Measurements from ENCODE around the gene VSTM2L.
"Not testable (repeated sequence)": the region's sequence is repeated elsewhere in the genome, so short reads cannot be mapped to it uniquely, and the experiment has no call there.

The VSTM2L gene

DNA sequence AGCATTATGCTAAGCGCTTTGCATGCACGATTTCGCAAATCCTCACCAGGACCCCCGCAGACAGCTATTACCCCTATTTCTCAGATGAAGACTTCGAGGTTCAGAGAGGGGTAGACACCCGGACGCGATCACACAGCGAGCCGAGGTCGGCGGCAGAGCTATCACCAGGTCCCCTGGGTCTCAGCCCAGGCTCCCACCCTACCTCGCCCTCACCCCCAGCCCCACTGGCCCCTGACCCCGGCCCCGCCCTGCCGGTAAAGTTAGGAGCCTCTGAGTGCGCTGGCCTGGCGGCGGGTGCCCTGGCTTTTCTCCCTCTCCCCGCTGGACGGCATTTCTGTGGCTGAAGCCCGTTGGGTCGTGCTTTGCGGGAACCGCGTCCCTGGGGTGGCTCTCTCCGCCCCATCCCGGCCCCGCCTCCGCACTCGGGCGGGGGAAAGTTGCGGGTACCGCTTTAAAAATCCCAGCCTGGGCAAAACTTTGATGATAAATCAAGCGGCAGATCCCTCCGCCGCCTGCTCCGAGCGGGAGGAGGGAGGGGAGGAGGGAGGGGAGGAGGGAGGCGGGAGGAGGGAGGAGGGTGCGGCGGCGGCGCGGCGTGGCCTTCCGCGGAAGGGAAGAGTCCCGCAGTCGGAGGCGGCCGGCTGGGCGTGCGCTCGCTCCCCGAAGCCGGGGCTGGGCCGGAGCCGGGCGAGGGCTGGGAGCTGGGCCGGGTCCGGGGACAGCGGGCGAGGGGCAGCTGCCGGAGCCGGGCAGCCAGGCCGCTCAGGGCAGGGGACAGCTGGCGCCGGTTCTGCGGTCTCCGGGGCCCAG lies at the start of gene VSTM2L:
Gene VSTM2L, plus strand, starts transcription at position 624 of the 810 bp plus-strand sequence. CDS start 224 bp downstream, outside the sequence.
- no peak for TF ChIP-seq JUND (IDR thresholded peaks at IDR 0.05; ENCODE audit: low read depth)
- in situ Hi-C loops (cut with HindIII; ENCODE audit: low pct_unique_long_range_greater_than_20kb, low sequenced_read_pairs) = no loop called here
- DNase-seq (ENCODE audit: low read depth in 1 of 2, low spot score in 1 of 2) = peak; percentile 61 to 67

DNA sequence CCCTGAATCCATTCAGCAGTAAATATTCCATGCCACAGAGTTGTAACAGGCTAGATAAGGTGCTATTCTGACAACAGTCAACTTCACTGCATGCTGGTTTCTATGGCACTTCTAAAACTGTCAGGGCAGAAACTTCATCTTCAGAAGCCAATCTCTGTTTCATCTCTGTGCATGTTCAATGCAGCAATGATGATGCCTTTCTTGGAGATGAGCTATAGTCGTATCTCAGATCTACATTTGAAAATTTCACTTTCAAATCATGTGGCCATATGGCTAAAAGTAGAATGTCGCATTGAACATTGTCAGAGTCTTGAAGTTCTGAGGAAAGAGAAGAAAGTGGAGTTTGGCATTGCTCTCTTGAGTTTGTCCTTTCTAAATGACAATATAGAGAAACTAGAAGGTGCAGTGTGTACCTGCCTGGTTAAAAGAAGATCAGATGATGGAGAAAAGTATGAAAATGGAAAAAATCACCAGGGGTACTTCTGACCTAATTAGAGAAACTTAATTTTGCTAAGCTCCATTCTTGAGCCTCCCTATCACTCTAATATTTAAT lies 49.0 kb upstream of the VSTM2L start:
- in situ Hi-C loops (cut with HindIII; ENCODE audit: low pct_unique_long_range_greater_than_20kb, low sequenced_read_pairs) = no loop called here
- no peak for DNase-seq (ENCODE audit: low read depth in 1 of 2, low spot score in 1 of 2)
- no peak for TF ChIP-seq JUND (IDR thresholded peaks at IDR 0.05; ENCODE audit: low read depth)

DNA sequence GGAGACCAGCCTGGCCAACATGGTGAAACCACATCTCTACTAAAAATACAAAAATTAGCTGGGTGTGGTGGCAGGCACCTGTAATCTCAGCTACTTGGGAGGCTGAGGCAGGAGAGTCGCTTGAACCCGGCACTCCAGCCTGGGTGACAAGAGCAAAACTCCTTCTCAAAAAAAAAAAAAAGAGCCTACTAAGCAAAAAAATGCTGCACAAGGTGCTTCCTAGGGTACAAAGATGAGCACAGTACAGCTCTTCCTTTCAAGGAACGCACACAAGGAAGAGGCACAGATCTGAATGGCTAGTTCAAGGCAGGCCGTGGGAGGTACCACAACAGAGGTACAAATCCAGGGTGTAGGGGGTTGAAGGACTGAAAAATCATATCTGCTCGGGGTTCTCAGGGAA lies 46.9 kb upstream of the VSTM2L start:
- in situ Hi-C loops (cut with HindIII; ENCODE audit: low pct_unique_long_range_greater_than_20kb, low sequenced_read_pairs); DNase-seq (ENCODE audit: low read depth in 1 of 2, low spot score in 1 of 2): not testable (repeated sequence)

- in situ Hi-C loops (cut with HindIII; ENCODE audit: low pct_unique_long_range_greater_than_20kb, low sequenced_read_pairs) = no loop called here
- TF ChIP-seq JUND (IDR thresholded peaks at IDR 0.05; ENCODE audit: low read depth) = no peak
- no peak for DNase-seq (ENCODE audit: low read depth in 1 of 2, low spot score in 1 of 2)
These were observed 45.8 kb upstream of the VSTM2L start for GRCh38 chr20:37856932-37857660.

- DNase-seq (ENCODE audit: low read depth in 1 of 2, low spot score in 1 of 2) = no peak
- in situ Hi-C loops (cut with HindIII; ENCODE audit: low pct_unique_long_range_greater_than_20kb, low sequenced_read_pairs) = no loop called here
- TF ChIP-seq JUND (IDR thresholded peaks at IDR 0.05; ENCODE audit: low read depth) = no peak
These were observed 43.3 kb upstream of the VSTM2L start for GRCh38 chr20:37859406-37860171.

DNA sequence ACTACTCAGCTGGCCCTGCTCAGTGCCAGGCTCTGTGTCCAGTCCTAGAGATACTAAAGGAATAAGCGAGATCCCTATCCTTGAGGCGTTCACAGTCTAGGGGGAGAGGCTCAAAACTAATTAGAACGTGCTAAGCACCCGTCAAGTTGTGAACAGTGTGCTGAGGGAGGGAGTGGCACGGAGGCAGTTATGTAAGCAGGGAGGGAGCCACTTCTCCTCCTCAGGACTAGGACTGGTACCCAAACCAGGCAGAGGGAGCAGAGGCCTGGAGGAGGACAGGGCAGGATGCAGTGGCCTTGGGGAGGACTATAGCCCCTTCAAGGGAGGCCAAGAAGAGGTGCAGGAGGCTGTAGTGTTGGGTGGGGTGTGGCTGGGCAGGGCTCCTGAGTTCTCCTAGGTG lies 39.6 kb upstream of the VSTM2L start:
- DNase-seq (ENCODE audit: low read depth in 1 of 2, low spot score in 1 of 2) = no peak
- in situ Hi-C loops (cut with HindIII; ENCODE audit: low pct_unique_long_range_greater_than_20kb, low sequenced_read_pairs) = no loop called here
- no peak for TF ChIP-seq JUND (IDR thresholded peaks at IDR 0.05; ENCODE audit: low read depth)

- no peak for DNase-seq (ENCODE audit: low read depth in 1 of 2, low spot score in 1 of 2)
- in situ Hi-C loops (cut with HindIII; ENCODE audit: low pct_unique_long_range_greater_than_20kb, low sequenced_read_pairs) = no loop called here
- no peak for TF ChIP-seq JUND (IDR thresholded peaks at IDR 0.05; ENCODE audit: low read depth)
These were observed 38.6 kb upstream of the VSTM2L start for GRCh38 chr20:37864298-37864697.

GRCh38 chr20:37866051-37866450 lies 36.9 kb upstream of the VSTM2L start:
- TF ChIP-seq JUND (IDR thresholded peaks at IDR 0.05; ENCODE audit: low read depth) = no peak
- no peak for DNase-seq (ENCODE audit: low read depth in 1 of 2, low spot score in 1 of 2)

GRCh38 chr20:37867289-37868195 lies 35.4 kb upstream of the VSTM2L start:
- DNase-seq (ENCODE audit: low read depth in 1 of 2, low spot score in 1 of 2) = no peak
- in situ Hi-C loops (cut with HindIII; ENCODE audit: low pct_unique_long_range_greater_than_20kb, low sequenced_read_pairs) = no loop called here
- no peak for TF ChIP-seq JUND (IDR thresholded peaks at IDR 0.05; ENCODE audit: low read depth)

More at GRCh38 chr20:37866051-37866450, 36.9 kb upstream of the VSTM2L start:
- in situ Hi-C loops (cut with HindIII; ENCODE audit: low pct_unique_long_range_greater_than_20kb, low sequenced_read_pairs) = no loop called here

GRCh38 chr20:37868851-37869333 lies 34.0 kb upstream of the VSTM2L start:
- no peak for DNase-seq (ENCODE audit: low read depth in 1 of 2, low spot score in 1 of 2)
- TF ChIP-seq JUND (IDR thresholded peaks at IDR 0.05; ENCODE audit: low read depth) = no peak
- in situ Hi-C loops (cut with HindIII; ENCODE audit: low pct_unique_long_range_greater_than_20kb, low sequenced_read_pairs) = no loop called here

GRCh38 chr20:37869334-37869861 lies 33.5 kb upstream of the VSTM2L start:
- TF ChIP-seq JUND (IDR thresholded peaks at IDR 0.05; ENCODE audit: low read depth) = no peak
- in situ Hi-C loops (cut with HindIII; ENCODE audit: low pct_unique_long_range_greater_than_20kb, low sequenced_read_pairs) = no loop called here
- no peak for DNase-seq (ENCODE audit: low read depth in 1 of 2, low spot score in 1 of 2)
